DND-41 (cell line): Measurements from ENCODE around the gene NEFH.

Experiments
- CTCF ChIP-seq: IDR thresholded peaks from 2 replicates; pipeline ENCODE4 v1.5.1; 2012; ENCODE audit warnings: borderline replicate concordance, low read length, moderate library complexity, mild to moderate bottlenecking; ENCODE audit not compliant: poor library complexity, severe bottlenecking; ENCODE audit errors: extremely low read depth
- EZH2 ChIP-seq: IDR thresholded peaks from 3 replicates; pipeline ENCODE4 v1.6.1; 2012; ENCODE audit warnings: borderline replicate concordance, low read depth, mild to moderate bottlenecking, moderate library complexity, low read length, inconsistent platforms; ENCODE audit not compliant: severe bottlenecking

GRCh38 chr22:29512031-29512430, 32.0 kb downstream of the NEFH start:
- no peak for TF ChIP-seq CTCF
- TF ChIP-seq EZH2 = no peak
